Keratinocyte (primary cell): ENCODE data around the gene TUBB4A. TPM values are rescaled to one million over a fixed set of nuclear protein-coding genes. Genes with fewer than 3 reads are reported as not detected.

ENCODE experiments used
- DNase-seq: peaks from one replicate; pipeline ENCODE4 v3.0.0-alpha.2; 2011; ENCODE audit warnings: low read depth, missing footprints, low spot score
- FAIRE-seq: peaks from 2 replicates; lab custom pipeline; 2011; peaks lifted over from hg19 to GRCh38; lab: Jason Lieb, UNC
- H2AFZ ChIP-seq: 2 replicates; pipeline ENCODE4 v1.6.0; 2012; ENCODE audit warnings: low read length, control low read depth, inconsistent platforms; ENCODE audit not compliant: control insufficient read depth
- H3K27ac ChIP-seq: 2 replicates; pipeline ENCODE4 v1.5.1; 2011; ENCODE audit warnings: low read length; ENCODE audit not compliant: control insufficient read depth, insufficient read depth
- H3K27me3 ChIP-seq: 3 replicates; pipeline ENCODE4 v1.6.0; 2011; ENCODE audit warnings: low read length; ENCODE audit not compliant: control insufficient read depth, insufficient read depth; ENCODE audit errors: extremely low read depth
- H3K36me3 ChIP-seq, 2 experiments: 2 replicates in 1 of 2; 3 replicates in 1 of 2; pipeline ENCODE4 v1.5.1; 2011; ENCODE audit warnings: low read length in 2 of 2, mild to moderate bottlenecking in 1 of 2; ENCODE audit not compliant: control insufficient read depth in 2 of 2, insufficient read depth in 2 of 2; ENCODE audit errors: extremely low read depth in 1 of 2
- H3K4me1 ChIP-seq: 3 replicates; pipeline ENCODE4 v1.5.1; 2011; ENCODE audit warnings: low read length; ENCODE audit not compliant: control insufficient read depth, insufficient read depth; ENCODE audit errors: extremely low read depth
- H3K4me2 ChIP-seq: 3 replicates; pipeline ENCODE4 v1.6.0; 2011; ENCODE audit warnings: low read depth, low read length; ENCODE audit not compliant: control insufficient read depth, insufficient read depth; ENCODE audit errors: extremely low read depth
- H3K4me3 ChIP-seq, 3 experiments: fragments of 200-600 bp in 1 of 3; sonication (generic) in 1 of 3; 2 replicates in 2 of 3; 3 replicates in 1 of 3; pipeline ENCODE4 v1.5.1; 2011 to 2016; ENCODE audit warnings: low read length in 3 of 3, mild to moderate bottlenecking in 3 of 3, control low read depth in 2 of 3, inconsistent platforms in 1 of 3, low read depth in 1 of 3, mixed read lengths in 1 of 3, mixed run types in 1 of 3, moderate library complexity in 1 of 3; ENCODE audit not compliant: control insufficient read depth in 2 of 3, insufficient read depth in 2 of 3; ENCODE audit errors: extremely low read depth in 1 of 3
- H3K79me2 ChIP-seq: 2 replicates; pipeline ENCODE4 v1.6.0; 2012; ENCODE audit warnings: low read length; ENCODE audit not compliant: control insufficient read depth, insufficient read depth
- H3K9ac ChIP-seq: 3 replicates; pipeline ENCODE4 v1.6.0; 2011; ENCODE audit warnings: low read length; ENCODE audit not compliant: control insufficient read depth, insufficient read depth; ENCODE audit errors: extremely low read depth
- H3K9me1 ChIP-seq: 3 replicates; pipeline ENCODE4 v1.6.0; 2011; ENCODE audit warnings: low read length; ENCODE audit not compliant: control insufficient read depth, insufficient read depth; ENCODE audit errors: extremely low read depth
- H3K9me3 ChIP-seq: 2 replicates; pipeline ENCODE4 v1.5.1; 2012; ENCODE audit warnings: low read depth, low read length; ENCODE audit not compliant: control insufficient read depth
- H4K20me1 ChIP-seq: 3 replicates; pipeline ENCODE4 v1.6.0; 2011; ENCODE audit warnings: low read length; ENCODE audit not compliant: control insufficient read depth, insufficient read depth; ENCODE audit errors: extremely low read depth
- CTCF ChIP-seq, 3 experiments: IDR thresholded peaks in 1 of 3; conservative IDR thresholded peaks in 1 of 3; optimal IDR thresholded peaks in 1 of 3; 2 replicates in 2 of 3; 3 replicates in 1 of 3; pipeline versions ENCODE3 to v1.5.1; 2011; ENCODE audit warnings: low read length in 3 of 3, mild to moderate bottlenecking in 3 of 3, moderate library complexity in 2 of 3, control low read depth in 1 of 3, inconsistent platforms in 1 of 3; ENCODE audit not compliant: insufficient read depth in 2 of 3; ENCODE audit errors: extremely low read depth in 1 of 3
- EZH2 ChIP-seq: IDR thresholded peaks from one replicate; pipeline ENCODE4 v1.6.1; 2012; ENCODE audit warnings: inconsistent platforms, mild to moderate bottlenecking, low read length, moderate library complexity
- dilution Hi-C: fragments of 300-500 bp; cut with MboI; formaldehyde crosslinking; loops from one replicate; pipeline ENCODE4 v1.7.0; 2020; ENCODE audit warnings: low sequenced_read_pairs; ENCODE audit not compliant: extremely low pct_ligation_motif_present
- polyA plus RNA-seq, 5 experiments: library from polyadenylated mRNA; depleted of rRNA in 3 of 5; stranded (reverse) in 3 of 5; stranded (forward) in 1 of 5; unstranded in 1 of 5; fragments of >200 nt; gene quantifications; 1 replicate in 1 of 5; 2 replicates in 3 of 5; 3 replicates in 1 of 5; pipeline versions ENCODE4 v1.2.1 to v1.2.3, GENCODE V29; 2011 to 2012; ENCODE audit warnings: missing spikeins in 2 of 5, low read depth in 1 of 5, low replicate concordance in 1 of 5

Gene TUBB4A
- polyA plus RNA-seq, 1 donor (not counting 4 experiments of a cell fraction or from before 2014, with no cell fraction given) = not detected

- H3K27me3 ChIP-seq = no peaks in the 10 kb centered on the region
- H3K4me2 ChIP-seq = no peak overlapping the region
- no peak overlapping the region for H3K4me3 ChIP-seq
- no peaks in the 10 kb centered on the region for H3K79me2 ChIP-seq
- FAIRE-seq = no peak
- no peak overlapping the region for H3K9ac ChIP-seq
- H3K4me1 ChIP-seq = no peaks in the 10 kb centered on the region
- no peak overlapping the region for H3K27ac ChIP-seq
- H3K36me3 ChIP-seq = peaks cover 4 to 13% of the 10 kb centered on the region in 2 experiments
- TF ChIP-seq CTCF (optimal IDR thresholded peaks at IDR 0.05 in 1 of 3, IDR thresholded peaks at IDR 0.05 in 1 of 3, conservative IDR thresholded peaks at IDR 0.05 in 1 of 3; ENCODE audit: extremely low read depth in 1 of 3, insufficient read depth in 2 of 3, low read length in 3 of 3) = no peak
- no peak for TF ChIP-seq EZH2
- H2AFZ ChIP-seq = no peak overlapping the region
- no peaks in the 10 kb centered on the region for H4K20me1 ChIP-seq
- no peaks in the 10 kb centered on the region for H3K9me1 ChIP-seq
- peaks cover 6% of the 10 kb centered on the region for H3K9me3 ChIP-seq
- dilution Hi-C loops = no loop called here
- DNase-seq = no peak
Observed at GRCh38 chr19:6451583-6452222, 50.4 kb downstream of the TUBB4A start.

GRCh38 chr19:6450166-6450565 lies 51.9 kb downstream of the TUBB4A start:
- H2AFZ ChIP-seq = no peak overlapping the region
- no peak overlapping the region for H3K4me2 ChIP-seq
- dilution Hi-C loops = no loop called here
- no peak overlapping the region for H3K27ac ChIP-seq
- H3K27me3 ChIP-seq = no peaks in the 10 kb centered on the region
- no peaks in the 10 kb centered on the region for H3K9me1 ChIP-seq
- no peaks in the 10 kb centered on the region for H3K79me2 ChIP-seq
- no peak for FAIRE-seq
- no peak for TF ChIP-seq EZH2
- no peak for TF ChIP-seq CTCF (optimal IDR thresholded peaks at IDR 0.05 in 1 of 3, IDR thresholded peaks at IDR 0.05 in 1 of 3, conservative IDR thresholded peaks at IDR 0.05 in 1 of 3; ENCODE audit: extremely low read depth in 1 of 3, insufficient read depth in 2 of 3, low read length in 3 of 3)
- no peak overlapping the region for H3K9ac ChIP-seq
- no peak for DNase-seq
- H3K4me3 ChIP-seq = no peak overlapping the region
- H4K20me1 ChIP-seq = no peaks in the 10 kb centered on the region
- H3K36me3 ChIP-seq = peaks cover 4 to 11% of the 10 kb centered on the region in 2 experiments
- H3K4me1 ChIP-seq = no peaks in the 10 kb centered on the region
- H3K9me3 ChIP-seq = peaks cover 6% of the 10 kb centered on the region
